GM19463 (cell line): Measurements from ENCODE around the gene ELMO1.

Experiments used
- ATAC-seq: cut with Tn5 transposase; IDR thresholded peaks from one replicate; pipeline ENCODE4 v1.9.1; 2021; ENCODE audit warnings: mild to moderate bottlenecking, moderate library complexity; ENCODE audit not compliant: unreplicated experiment

The ELMO1 gene

DNA sequence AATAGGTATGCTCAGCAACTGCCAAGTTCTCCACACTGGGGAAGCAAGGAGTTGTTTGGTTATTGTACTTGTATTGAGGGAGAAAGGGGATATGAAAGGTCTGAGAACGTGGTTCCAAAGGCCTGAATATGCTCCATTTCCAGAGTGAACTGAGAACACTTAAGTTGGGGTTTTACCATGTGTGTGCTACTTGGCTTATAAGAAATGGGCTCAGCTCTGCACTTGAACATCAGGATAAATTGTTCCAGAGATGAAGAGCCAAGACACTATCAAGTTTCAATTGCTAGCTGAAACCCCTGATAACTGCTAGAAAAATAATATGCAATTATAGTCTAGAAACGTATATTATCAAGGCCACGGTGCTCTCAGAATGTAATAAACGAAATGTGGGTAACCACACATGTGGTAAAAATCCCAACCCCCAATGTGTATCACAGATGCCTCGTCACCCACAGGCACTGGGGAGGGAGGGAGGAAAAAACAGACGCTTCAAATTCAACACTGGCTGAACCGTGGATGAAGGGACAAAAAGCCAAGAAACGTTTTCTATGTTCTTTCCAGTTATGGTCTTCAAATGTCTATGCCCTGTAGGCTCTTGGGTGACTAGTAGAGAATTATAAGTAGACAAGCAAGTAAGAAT is 16.3 kb downstream of the ELMO1 start:
- no peak for ATAC-seq

DNA sequence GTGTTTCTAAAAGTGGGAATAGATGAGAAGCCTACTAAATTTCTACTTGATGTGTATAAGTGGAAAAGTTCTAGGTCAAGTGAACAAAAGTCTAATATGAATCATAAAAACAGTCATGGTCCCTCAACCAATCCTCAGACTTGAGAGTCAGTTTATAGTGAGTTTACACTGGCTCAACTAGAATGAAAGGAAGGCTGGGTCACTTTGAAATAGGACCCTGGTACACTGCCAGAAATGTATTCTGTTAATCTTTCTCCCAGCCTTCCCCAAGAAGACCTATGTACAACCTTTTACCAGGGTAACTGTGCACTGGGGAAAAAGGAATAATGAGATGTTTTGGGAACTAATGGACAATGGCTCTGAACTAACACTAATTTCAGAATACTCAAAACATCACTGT is 17.3 kb downstream of the ELMO1 start:
- no peak for ATAC-seq

GRCh38 chr7:37430640-37431039 is 18.0 kb downstream of the ELMO1 start:
- no peak for ATAC-seq

DNA sequence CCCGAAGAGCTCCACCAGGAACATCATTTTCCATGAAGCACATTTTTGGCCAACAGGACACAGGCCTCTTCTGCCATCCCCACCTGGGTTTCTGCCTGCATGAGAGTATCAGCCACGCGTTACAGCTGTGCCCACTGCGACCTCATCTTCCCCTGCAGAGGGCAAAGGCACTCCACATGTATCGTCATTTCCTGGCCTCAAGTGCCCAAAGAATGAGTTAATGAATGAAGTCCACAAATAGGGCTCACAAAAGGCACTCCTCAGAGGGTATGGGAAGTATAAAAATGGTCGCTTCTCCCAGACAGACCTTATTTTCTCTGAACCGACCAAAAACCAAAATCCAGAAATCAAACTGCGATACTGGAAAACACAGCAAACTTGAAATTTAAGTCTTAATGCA is 18.5 kb downstream of the ELMO1 start:
- ATAC-seq = no peak

- ATAC-seq = no peak
Measured at GRCh38 chr7:37429435-37429791, 19.3 kb downstream of the ELMO1 start.

- no peak for ATAC-seq
Measured at GRCh38 chr7:37428681-37429434, 19.8 kb downstream of the ELMO1 start.

GRCh38 chr7:37427276-37427940 is 21.3 kb downstream of the ELMO1 start:
- ATAC-seq = no peak

DNA sequence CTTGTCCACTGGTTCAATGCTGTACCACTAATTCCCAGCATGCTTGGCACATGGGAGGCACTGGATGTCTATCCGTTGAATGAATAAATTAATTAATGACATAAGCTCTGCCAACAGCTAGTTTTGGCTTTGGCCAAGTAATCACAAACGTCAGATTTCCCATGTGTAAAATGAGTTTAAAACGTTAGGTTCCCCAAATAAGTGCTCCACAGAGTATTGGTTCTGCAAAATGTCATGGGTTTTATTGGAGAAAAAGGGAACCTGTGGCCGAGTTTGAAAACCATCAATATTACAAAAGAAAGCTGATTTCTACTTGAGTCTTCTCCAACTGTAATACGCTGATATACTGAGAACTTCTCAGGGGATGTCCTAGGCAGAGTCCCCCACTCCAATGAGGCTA is 23.2 kb downstream of the ELMO1 start:
- no peak for ATAC-seq

DNA sequence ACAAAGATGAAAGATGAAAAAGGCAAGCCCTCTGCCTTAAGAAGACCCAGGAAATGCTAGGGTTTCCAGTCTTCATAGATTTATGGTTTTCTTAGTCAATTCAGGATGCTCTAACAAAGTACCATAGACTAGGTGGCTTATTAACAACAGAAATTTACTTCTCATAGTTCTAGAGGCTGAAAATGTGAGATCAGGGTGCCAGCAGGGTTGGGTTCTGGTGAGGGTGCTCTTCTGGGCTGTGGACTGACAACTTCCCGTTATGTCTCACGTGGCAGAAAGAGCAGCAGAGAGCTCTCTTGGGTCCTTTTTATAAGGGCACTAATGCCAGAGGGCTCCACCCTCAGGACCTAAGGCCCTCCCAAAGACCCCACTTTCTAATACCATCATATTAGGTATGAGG is 23.7 kb downstream of the ELMO1 start:
- ATAC-seq = no peak

DNA sequence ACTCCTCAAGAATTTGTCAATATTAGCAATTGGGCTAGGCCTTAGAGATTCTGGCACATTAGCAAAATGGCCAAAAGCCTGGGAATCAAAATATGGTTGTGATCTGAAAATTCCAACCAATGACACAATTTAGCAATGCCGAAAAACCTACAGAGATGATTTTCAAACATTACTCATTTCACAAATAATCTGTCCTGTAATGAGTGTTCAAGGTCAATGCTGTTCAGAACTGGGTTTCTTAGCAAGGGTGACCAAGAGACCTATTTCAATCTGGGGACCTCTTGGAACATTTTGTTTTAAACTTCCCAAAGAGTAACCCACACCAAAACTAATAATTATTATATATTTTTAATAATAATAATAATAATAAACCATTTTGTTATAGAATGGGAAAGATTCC is 24.1 kb downstream of the ELMO1 start:
- no peak for ATAC-seq

DNA sequence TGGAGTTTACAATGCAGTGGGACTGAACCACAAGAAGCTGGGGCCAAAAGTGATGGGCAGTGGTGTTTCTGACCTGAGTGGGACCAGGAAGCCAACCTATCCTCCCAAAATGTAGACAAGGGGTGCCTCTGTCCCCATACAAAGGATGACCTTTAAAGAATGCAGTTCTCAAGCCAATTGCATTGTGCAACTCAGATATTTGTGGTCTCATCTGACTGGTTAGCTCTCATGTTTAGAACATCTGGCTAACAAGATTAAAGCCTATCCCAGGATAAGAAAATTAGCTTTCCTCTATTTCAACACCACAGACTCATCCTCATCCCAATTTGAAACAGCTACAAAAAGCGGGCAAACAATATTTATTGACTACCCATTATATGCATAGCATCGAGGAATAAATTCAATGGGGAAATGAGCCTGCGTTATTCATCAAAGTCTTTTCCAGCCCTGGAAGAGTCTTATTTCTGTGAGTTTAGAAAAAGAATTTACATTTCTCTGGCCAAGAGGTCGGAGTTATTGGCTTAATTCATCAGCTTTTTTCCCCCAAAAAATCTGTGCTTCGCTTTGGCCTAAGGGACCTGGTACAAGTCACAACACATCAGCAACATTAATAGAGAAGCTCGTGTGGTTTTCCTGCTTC is 26.7 kb downstream of the ELMO1 start:
- no peak for ATAC-seq

- no peak for ATAC-seq
Measured at GRCh38 chr7:37420946-37421695, 27.5 kb downstream of the ELMO1 start.

DNA sequence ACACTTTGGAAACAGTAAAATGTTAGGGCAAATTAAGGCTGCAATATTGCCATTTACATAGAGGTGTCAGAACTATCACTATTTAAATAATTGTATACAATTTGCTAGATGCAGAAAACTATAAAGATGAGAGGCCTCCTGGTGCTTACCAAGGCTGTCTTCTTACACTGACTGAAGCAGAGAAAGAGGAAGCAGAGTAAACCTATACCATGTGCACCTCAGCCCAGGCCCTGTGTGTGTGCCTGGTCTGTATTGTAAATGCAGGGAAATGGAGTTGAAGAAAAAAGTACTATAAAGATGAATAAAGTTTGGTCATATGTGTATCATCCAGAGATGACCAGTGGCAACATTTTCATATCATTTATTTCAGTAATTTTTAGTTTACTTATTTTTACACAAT is 29.2 kb downstream of the ELMO1 start:
- ATAC-seq = no peak

GRCh38 chr7:37418381-37418780 is 30.3 kb downstream of the ELMO1 start:
- ATAC-seq = no peak

DNA sequence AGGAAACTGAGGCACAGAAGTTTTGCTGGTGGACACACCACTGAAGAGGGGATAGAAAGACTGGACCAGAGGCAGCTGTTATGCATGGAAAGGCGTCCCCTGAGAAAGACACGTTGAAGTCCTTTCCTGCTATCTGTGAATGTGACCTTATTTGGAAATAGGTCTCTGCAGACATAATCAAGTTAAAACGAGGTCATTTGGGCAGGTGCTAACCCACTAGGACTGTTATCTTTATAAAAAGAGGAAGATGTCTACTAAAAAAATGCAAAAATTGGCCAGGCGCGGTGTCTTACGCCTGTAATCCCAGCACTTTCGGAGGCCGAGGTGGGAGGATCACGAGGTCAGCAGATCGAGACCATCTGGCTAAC is 31.6 kb downstream of the ELMO1 start:
- ATAC-seq = no peak

- ATAC-seq = no peak
Measured at GRCh38 chr7:37416378-37417106, 32.1 kb downstream of the ELMO1 start.

GRCh38 chr7:37415629-37416028 is 33.0 kb downstream of the ELMO1 start:
- ATAC-seq = no peak

DNA sequence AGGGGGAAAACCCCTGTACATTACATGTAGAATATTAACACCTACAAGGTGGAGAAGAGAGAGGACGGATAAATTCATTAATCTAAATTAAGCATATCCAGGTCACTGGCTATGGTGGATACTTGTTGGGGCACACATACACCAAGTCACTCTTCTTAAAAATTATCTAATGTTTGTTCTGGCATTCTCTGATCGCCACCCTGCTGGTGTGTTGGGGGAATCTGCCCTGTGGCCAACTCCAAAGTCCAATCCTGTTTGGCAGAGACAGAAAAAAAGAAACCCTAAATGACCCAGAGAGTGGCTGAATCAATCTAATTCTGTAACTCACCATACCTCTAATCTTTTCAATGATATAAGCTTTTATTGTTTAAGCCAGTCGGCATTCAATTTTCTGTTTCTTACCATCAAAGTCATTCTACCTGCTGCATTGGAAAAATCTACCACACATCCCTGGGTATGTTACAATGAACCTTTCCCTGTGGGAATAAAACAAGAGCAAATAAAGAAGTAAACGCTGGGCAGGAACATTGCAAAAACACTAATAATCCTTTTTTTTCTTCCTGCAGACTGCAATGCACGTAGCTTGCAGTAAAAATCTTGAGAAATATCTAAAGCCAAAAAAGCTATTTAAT is 34.2 kb downstream of the ELMO1 start:
- ATAC-seq = no peak

DNA sequence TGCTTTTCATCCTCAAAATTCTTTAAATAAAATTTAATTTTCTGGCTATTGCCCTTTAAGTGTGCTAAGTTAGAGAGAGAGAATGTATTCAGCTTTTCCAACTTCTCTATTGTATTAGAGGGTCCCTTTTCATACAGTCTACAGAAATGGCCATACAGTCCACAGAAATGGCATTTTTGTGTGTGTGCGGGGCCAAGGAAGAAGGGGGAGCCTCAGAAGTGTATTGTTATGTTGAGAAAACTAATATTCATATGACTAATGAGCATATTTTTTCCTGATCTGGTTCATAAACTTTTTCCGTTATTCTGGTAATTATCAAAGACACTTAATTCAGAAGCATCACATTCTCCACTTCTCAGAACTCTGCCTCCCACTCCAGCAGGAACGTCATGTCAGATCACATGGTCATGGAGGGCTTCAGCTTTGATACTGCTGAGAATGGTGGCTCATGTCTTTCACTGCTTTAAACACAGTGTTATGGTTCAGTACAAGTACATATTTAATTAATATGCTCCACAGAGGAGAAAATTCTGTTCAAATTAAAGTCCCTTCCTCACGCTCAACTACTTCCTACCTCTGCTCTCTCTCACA is 37.1 kb downstream of the ELMO1 start:
- no peak for ATAC-seq
